MG63 (cell line): ENCODE results near the gene SIRT3. TPM values are rescaled to one million over a fixed set of nuclear protein-coding genes. Genes with fewer than 3 reads are reported as not detected.
A peak's percentile ranks its signal among the peaks of the same experiment; 100 is the strongest.
"Not testable (repeated sequence)": the region's sequence is repeated elsewhere in the genome, so short reads cannot be mapped to it uniquely, and the experiment has no call there.

Experiments used
- DNase-seq: peaks from one replicate; pipeline ENCODE4 v3.0.0-alpha.2; 2020
- H3K27me3 ChIP-seq: fragments of 250-450 bp; sonication (Bioruptor Pico); 2 replicates; pipeline ENCODE4 v1.5.1; 2020; ENCODE audit warnings: mild to moderate bottlenecking, moderate library complexity
- H3K36me3 ChIP-seq: fragments of 250-450 bp; sonication (Bioruptor Pico); 2 replicates; pipeline ENCODE4 v1.5.1; 2020; ENCODE audit warnings: mild to moderate bottlenecking, moderate library complexity
- H3K4me3 ChIP-seq: fragments of 250-450 bp; sonication (Bioruptor Pico); 2 replicates; pipeline ENCODE4 v1.5.1; 2020; ENCODE audit warnings: mild to moderate bottlenecking, moderate library complexity
- H3K9me3 ChIP-seq: fragments of 250-450 bp; sonication (Bioruptor Pico); 2 replicates; pipeline ENCODE4 v1.5.1; 2020; ENCODE audit warnings: mild to moderate bottlenecking, moderate library complexity
- total RNA-seq: library from RNA; depleted of rRNA; stranded (reverse); fragments of >200 nt; shearing (Covaris generic); gene quantifications from 2 replicates; pipeline ENCODE4 v1.2.3, GENCODE V29; 2014; ENCODE audit warnings: low replicate concordance; rRNA removed

The SIRT3 gene
- total RNA-seq, 1 experiment from 2014 or later: 24.9 TPM

- not testable (repeated sequence) for H3K4me3 ChIP-seq, H3K27me3 ChIP-seq, H3K9me3 ChIP-seq, H3K36me3 ChIP-seq
- DNase-seq: peak; percentile 64
These were observed 46.3 kb downstream of the SIRT3 start for GRCh38 chr11:189843-190311.

- H3K9me3 ChIP-seq, H3K27me3 ChIP-seq, H3K4me3 ChIP-seq, H3K36me3 ChIP-seq, DNase-seq: not testable (repeated sequence)
These were observed 46.9 kb downstream of the SIRT3 start for GRCh38 chr11:189200-189783.

- not testable (repeated sequence) for DNase-seq, H3K4me3 ChIP-seq, H3K27me3 ChIP-seq, H3K36me3 ChIP-seq, H3K9me3 ChIP-seq
These were observed 55.9 kb downstream of the SIRT3 start for GRCh38 chr11:180242-180641.

Other genes with a start within 250 kb of the SIRT3 start
- not detected in 2 replicates for gene SCGB1C1, start 43.3 kb downstream of the SIRT3 start, total RNA-seq
- 28.2 and 29.0 TPM in 2 replicates for gene BET1L, start 28.9 kb downstream of the SIRT3 start, total RNA-seq
- 142 and 222 TPM in 2 replicates for gene RIC8A, start 28.6 kb downstream of the SIRT3 start, total RNA-seq
- 219 and 287 TPM in 2 replicates for gene PSMD13, start 634 bp upstream of the SIRT3 start, total RNA-seq
- gene NLRP6, start 42.1 kb upstream of the SIRT3 start, total RNA-seq: not detected in 2 replicates
- 1.9 and 6.2 TPM in 2 replicates for gene PGGHG, start 52.8 kb upstream of the SIRT3 start, total RNA-seq
- gene IFITM5, start 63.2 kb upstream of the SIRT3 start, total RNA-seq: not detected in 2 replicates
- gene IFITM2, start 71.5 kb upstream of the SIRT3 start, total RNA-seq: 35.8 and 50.4 TPM in 2 replicates
- 26.5 and 62.6 TPM in 2 replicates for gene IFITM1, start 77.7 kb upstream of the SIRT3 start, total RNA-seq
- 62.7 and 85.0 TPM in 2 replicates for gene IFITM3, start 84.5 kb upstream of the SIRT3 start, total RNA-seq
- gene B4GALNT4, start 133.2 kb upstream of the SIRT3 start, total RNA-seq: 27.5 and 49.8 TPM in 2 replicates
- 7.6 and 24.1 TPM in 2 replicates for gene PKP3, start 157.9 kb upstream of the SIRT3 start, total RNA-seq
- gene SIGIRR, start 178.7 kb upstream of the SIRT3 start, total RNA-seq: 28.8 and 89.5 TPM in 2 replicates
- not detected in 2 replicates for gene ANO9, start 205.7 kb upstream of the SIRT3 start, total RNA-seq
- 30.2 and 43.3 TPM in 2 replicates for gene PTDSS2, start 213.9 kb upstream of the SIRT3 start, total RNA-seq